Nucleus accumbens (tissue), 56 donors: ENCODE data around the gene ADRB1.

Source experiments
- DNase-seq, 56 donors: peaks; one replicate each; lab custom pipeline; 2025; lab: John Stamatoyannopoulos, UW

Gene ADRB1

GRCh38 chr10:114025611-114026130 lies 18.0 kb upstream of the ADRB1 start:
- DNase-seq: no peak

GRCh38 chr10:114026189-114027040 lies 17.3 kb upstream of the ADRB1 start:
- no peak for DNase-seq

GRCh38 chr10:114027041-114027394 lies 16.6 kb upstream of the ADRB1 start:
- DNase-seq: no peak

GRCh38 chr10:114027951-114028350 lies 15.7 kb upstream of the ADRB1 start:
- DNase-seq: no peak

GRCh38 chr10:114028425-114028824 lies 15.2 kb upstream of the ADRB1 start:
- DNase-seq: no peak

- peak in 1 of 56 donors; percentile 35 for DNase-seq
Measured at GRCh38 chr10:114029655-114030054, 14.0 kb upstream of the ADRB1 start.

GRCh38 chr10:114030140-114030539 lies 13.5 kb upstream of the ADRB1 start:
- no peak for DNase-seq

- DNase-seq: peak in 2 of 56 donors; percentile 19 to 25
Measured at GRCh38 chr10:114031073-114031972, 12.3 kb upstream of the ADRB1 start.

- DNase-seq: no peak
Measured at GRCh38 chr10:114033566-114033965, 10.1 kb upstream of the ADRB1 start.

- peak in 3 of 56 donors; percentile 11 to 32 (median 17) for DNase-seq
Measured at GRCh38 chr10:114034923-114035645, 8.6 kb upstream of the ADRB1 start.

GRCh38 chr10:114035791-114036190 lies 7.9 kb upstream of the ADRB1 start:
- DNase-seq: no peak

GRCh38 chr10:114038819-114039218 lies 4.8 kb upstream of the ADRB1 start:
- DNase-seq: no peak

- DNase-seq: no peak
Measured at GRCh38 chr10:114041166-114041565, 2.5 kb upstream of the ADRB1 start.

- DNase-seq: peak in 48 of 56 donors; percentile 24 to 83 (median 59)
Measured at GRCh38 chr10:114042895-114043531, 653 bp upstream of the ADRB1 start.

GRCh38 chr10:114044247-114045135 lies 825 bp downstream of the ADRB1 start:
- DNase-seq: peak in 6 of 56 donors; percentile 21 to 60 (median 39)

- DNase-seq: peak in 2 of 56 donors; percentile 21 to 42
Measured at GRCh38 chr10:114045136-114046086, 1.7 kb downstream of the ADRB1 start.

GRCh38 chr10:114046087-114046458 lies 2.4 kb downstream of the ADRB1 start:
- no peak for DNase-seq

- DNase-seq: peak in 3 of 56 donors; percentile 8 to 24 (median 19)
Measured at GRCh38 chr10:114048472-114048871, 4.8 kb downstream of the ADRB1 start.
